HG03520 (cell line): ENCODE results near the gene RXRG.
"Not testable (repeated sequence)": the region's sequence is repeated elsewhere in the genome, so short reads cannot be mapped to it uniquely, and the experiment has no call there.

Experiments
- ATAC-seq: cut with Tn5 transposase; IDR thresholded peaks from one replicate; pipeline ENCODE4 v1.9.1; 2021; ENCODE audit warnings: mild to moderate bottlenecking, moderate library complexity; ENCODE audit not compliant: unreplicated experiment

Gene RXRG

DNA sequence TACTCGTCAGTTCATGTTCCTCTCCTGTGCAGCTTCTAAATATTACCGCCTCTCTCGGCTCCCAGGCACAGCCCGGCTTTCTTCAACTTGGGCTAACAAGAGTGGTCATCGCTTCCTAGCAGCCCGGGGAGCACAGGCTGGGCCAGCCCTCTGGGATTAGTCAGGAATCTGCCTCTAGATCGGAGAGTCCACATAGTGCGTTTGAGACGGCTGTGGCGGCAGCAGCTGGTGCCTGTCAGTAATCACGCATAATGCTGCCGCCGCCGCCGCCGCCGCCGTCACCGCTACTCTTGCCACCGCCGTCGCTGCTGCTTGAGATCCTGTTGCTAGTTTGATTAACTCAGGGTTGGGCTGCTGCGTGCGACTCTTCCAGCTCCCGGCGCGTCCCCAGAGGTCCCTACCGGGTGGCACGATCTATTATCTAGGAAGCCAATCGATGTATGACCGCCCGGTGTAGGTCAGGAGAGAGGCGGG is at the start of gene RXRG:
RXRG (minus strand) TSS at position 230 of the 474 bp plus-strand sequence. CDS start 233 bp downstream, outside the sequence.
- no peak for ATAC-seq

DNA sequence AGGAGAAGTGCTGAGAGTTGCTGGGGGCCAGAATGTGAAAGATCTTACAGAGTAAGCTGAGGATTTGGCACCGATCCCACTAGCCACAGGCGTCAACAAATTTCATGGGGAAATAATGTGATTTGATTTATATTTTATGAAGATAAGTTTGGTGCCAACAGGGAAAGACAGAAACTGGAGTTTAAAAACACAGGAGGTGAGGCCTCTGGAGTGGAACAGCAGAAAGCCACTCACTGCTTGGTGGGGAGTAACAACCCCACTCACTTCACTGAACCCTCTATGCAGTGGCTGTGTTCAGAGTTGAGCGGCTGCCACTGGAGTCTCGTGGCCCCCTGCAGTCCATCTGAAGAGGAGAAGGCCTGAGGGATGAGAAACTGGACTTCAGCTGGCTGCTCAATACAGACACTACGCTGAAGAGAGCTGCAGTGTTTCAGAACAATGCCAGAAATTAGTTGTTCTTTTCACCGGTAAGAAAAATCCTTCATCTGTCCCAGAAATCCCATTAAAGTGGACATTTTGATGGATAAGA is 48.0 kb upstream of the RXRG start:
- ATAC-seq, result no peak

DNA sequence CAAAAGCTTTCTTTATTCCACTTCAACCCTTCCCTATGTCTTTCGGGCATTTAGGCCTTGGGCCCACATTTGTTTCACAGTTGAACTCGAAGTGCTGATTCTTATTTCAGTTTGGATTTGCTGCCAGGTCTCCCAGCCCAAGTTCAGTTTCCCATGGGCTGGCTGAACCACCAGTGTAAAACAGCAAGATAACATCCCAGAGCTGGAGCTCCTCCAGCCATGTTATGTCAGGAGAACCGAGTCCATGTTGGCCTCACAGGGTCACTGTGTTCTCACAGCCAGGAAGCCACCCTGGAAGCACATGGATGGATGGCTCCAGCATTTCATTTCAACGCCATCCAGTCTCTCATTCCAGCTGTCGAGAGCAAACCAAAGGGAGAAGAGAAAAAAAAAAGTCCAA is 45.2 kb upstream of the RXRG start:
- ATAC-seq, result no peak

DNA sequence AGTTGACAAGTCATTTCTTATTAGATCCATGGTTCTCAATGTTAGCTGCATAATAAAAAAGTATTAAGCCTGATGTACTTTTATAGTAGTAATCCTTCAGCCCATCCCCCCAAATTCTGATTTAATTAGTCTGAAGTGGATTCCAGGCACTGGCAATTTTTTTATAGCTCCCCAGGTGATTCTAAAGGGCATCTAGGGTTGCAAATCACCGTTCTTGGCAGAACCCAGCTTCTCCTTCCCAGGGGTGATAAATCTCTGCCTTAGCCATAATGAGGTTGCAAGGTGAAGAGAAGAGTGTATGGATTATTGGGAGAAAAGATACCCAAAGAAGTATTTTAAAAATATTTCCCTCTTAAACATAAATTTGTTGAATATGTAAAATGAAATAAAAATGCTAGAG is 43.0 kb upstream of the RXRG start:
- ATAC-seq, result no peak

DNA sequence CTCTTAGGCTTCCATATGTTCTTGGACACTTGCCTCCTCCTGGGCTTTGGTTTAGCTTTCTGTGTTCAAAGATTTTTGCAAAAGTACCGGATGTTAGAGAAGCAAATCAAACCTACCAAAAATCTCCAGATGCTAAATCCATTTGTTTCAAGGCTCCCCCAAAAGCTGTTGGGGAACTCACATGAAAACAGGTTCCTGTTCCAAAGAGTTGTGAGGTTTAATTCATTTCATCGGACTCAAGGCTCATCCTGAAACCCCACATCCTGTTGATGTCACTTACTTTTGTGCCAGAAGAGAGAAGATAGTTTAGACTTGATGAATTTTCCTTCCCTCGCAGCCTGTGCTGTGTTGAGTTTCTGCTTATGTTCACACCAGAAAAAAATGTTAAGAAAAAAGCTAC is 41.7 kb upstream of the RXRG start:
- ATAC-seq, result no peak

DNA sequence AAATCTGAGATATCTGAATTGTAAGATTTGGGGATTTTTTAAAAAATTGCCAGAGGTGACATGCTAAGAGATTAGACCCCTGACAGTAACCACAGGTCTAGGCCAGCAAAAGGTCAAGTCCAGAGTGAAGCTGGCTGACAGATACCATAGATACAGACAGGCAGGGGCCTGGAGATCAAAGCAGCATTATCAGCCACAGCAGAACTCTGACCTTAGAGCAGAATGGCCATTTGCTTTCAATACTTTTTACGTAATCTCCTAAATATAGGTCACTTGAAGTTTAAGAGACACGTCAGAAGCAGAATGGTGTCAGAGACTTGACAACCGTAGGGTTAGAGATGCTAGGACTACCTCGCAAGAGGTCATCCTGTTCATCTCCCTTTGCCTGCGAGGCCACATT is 40.8 kb upstream of the RXRG start:
- no peak for ATAC-seq

DNA sequence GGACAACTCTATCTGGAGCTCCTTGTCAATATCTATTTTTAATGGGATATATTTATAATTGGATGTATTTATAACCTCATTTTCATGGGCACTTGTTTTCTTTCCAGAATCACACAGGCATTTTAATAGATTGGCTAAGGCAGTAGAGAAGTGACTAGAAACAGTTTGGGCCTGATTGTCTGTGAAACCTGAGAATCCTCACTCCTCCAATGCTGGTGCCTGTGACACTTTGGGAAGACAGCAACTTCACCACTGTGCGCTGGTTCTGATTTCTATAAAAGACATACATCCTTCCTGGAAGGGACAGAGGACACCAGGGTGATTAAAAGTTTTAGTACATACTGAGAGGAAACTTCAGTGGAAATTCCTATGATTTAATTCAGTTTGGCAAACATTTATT is 39.6 kb upstream of the RXRG start:
- ATAC-seq, result no peak

DNA sequence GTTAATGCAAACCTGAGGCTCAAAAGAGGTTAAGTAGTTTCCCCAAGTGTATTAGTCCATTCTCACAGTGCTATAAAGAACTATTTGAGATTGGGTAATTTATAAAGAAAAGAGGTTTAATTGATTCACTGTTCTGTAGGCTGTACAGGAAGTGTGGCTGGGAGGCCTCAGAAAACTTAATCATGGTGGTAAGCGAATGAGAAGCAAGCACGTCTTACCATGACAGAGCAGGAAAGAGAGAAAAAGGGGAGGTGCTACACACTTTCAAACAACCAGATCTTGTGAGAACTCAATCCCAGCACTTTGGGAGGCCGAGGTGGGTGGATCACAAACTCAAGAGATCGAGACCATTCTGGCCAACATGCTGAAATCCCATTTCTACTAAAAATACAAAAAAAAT is 38.5 kb upstream of the RXRG start:
- ATAC-seq, result no peak

DNA sequence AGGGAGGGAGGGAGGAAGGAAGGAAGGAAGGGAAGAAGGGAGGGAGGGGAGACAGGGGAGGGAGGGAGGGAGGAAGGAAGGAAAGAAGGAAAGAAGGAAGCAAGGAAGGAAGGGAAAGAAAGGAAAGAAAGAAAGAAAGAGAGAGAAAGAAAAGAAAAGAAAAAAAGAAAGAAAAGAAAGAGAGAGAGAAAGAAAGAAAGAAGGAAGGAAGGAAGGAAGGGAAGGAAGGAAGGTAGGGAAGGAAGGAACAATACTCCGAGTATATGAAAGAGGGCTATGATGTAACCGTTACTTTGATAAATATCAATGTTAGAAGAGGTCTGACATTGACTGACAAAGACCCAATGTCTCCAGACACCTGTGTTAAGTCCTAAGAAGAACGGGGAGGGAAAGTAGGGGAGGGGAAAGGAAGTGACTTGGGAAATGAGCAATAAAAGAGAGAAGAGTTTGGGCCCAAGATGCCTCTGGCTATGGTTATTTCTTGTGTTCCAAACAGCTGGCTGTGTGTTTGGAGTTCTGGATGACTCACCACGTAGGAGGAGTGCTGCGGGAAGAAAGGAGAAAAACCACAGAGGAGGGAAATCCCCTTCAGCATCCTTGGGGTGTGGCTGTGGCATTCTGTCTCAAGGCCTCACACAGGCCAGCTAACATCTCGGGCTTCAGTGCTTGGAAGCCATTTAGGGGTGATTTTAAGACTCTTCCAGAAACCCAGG is 37.0 kb upstream of the RXRG start:
- no peak for ATAC-seq

DNA sequence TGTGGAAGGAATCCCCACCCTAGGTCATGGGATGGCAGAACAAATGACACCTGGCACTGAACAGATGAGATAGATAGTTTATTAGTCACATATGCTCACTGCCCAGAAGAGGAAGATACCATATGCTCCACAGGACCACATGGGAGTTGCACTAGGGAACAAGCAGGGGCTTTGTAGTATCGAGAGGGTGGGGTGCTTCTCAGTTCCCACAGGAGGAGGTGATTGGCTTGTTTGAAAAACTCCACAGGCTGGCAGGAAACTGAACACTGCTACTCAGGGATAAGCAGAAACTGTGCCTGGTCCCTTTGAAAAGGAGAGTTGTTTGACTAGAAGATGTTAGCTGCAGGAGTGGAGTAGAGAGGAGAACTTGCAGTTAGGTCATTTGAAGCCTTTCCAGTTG is 31.9 kb upstream of the RXRG start:
- ATAC-seq, result no peak

DNA sequence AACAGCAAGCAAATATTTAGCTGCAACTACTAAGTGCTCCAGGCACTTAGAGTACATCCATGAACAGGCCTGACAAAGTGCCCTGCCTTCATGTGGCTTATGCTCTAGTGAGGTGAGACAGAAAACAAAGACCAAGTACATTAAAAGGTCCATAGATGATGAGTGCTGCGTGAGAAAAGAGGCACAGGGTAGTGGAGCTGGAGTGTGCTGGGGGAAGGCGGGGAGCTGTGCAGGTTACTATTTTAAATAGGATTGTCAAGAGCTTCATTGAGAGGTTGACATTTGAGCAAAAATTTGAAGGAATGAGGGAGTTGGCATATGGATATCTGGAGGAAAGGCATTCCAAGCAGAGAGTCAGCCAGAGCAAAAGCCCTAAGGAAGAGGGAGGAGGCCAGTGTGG is 29.3 kb upstream of the RXRG start:
- no peak for ATAC-seq

DNA sequence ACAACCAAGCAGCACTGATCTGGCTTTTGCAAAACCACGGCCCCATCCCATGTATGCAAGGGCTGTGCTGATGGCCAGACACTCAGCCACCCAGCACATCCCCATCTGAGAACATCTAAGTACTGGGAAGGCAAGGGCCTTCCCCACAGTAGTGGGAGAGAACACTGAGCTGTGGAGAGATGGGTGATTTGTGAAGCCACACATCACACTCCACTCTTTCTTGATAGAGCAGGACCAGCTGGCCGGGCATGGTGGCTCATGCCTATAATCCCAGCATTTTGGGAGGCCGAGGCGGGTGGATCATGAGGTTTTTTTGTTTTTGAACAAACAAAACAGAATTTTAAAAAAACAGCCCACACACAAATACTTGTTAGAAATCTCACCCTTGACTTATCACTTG is 28.2 kb upstream of the RXRG start:
- ATAC-seq, result no peak

DNA sequence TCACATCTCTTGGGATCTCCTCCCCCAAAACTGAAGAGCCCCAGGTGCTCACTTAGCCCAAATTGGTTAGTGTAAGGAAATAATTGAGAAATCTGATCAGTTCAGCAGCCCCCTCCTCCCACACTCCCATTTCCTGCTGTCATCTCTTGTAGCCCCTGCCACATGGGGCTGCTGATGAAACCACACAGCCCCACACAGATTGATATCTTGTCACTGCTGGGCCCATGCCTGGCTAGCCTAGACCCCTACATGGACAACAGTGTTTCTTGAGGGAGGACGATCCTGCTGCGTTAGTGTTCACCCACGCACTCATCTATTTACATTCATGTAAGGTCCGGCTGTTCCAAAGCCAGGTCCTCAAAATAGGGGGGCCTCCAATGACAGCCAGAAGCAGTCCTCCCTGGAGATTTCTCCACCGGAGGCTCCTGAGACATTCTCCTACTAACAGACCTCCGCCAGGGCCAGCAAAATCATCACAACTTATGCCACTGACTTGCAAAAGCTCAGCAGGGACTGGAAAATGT is 23.9 kb upstream of the RXRG start:
- ATAC-seq, result no peak

DNA sequence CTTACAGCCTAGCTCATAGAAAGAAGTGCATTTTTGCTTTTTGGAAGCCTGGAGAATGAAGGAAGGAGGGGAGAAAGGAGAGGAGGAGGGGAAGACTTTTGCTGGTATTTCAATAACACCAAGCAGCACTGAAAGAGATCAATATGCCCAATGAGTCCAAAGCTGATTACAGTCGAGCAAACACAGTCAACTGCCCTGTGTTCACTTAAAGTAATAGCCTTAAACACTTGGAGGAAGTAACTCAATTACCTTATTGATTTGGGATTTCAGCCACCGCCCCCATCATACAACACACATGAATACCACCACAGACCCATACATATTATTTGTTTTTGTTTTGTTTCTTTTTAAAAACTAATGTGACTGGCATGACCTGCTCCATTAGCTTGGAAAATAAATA is 23.3 kb upstream of the RXRG start:
- no peak for ATAC-seq

DNA sequence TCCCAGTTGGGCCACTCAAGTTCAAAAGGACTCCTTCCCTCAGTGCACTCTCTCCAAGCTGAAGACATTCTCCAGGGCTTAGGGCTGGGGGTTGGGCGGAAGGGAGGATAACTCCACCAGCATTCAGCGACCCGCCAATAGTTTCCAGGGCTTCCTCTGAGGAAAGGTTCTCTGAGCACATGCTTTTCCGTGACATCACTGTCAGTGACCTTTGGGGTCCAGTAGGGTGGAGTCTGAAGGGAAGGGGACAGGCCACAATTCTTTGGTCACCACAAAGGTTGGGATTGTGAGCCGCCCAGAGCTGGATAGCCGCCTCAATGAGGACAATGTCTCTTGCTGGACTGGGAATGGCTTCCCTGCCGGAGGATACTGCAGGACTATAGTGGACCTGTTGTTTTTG is 22.8 kb upstream of the RXRG start:
- ATAC-seq, result no peak

DNA sequence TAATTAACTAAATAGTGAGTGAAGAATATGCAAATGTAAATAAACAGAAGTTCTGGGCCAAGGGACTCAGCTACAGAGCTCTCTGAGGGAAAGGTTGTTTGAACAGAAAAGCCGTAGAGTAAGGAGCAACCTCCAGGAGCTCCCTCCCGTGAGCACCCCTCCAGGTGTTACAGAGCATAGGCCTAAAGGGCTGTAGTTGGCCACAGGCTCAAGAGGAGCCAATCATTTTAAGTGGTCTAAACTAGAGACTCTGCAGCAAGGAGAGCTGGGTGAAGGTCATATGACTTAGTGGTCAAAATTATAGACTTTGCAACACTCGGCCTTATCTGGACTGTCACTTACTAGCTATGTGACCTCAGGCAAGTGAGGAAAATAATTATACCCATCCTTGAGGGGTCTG is 19.1 kb upstream of the RXRG start:
- ATAC-seq, result no peak

DNA sequence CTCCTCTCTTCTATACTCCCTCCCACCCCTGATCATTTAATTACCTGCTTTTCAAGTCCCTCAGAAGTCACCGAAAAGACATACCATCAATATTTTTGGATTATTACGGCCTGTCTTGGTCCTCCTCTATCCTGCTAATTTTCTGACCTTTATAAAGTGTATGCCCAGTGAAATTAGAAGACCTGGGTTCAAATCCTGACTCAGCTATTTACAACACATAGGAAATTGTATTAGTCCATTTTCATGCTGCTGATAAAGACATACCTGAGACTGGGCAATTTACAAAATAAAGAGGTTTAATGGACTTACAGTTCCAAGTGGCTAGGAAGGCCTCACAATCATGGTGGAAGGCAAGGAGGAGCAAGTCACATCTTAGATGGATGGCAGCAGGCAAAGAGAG is 14.8 kb upstream of the RXRG start:
- ATAC-seq, result not testable (repeated sequence)

DNA sequence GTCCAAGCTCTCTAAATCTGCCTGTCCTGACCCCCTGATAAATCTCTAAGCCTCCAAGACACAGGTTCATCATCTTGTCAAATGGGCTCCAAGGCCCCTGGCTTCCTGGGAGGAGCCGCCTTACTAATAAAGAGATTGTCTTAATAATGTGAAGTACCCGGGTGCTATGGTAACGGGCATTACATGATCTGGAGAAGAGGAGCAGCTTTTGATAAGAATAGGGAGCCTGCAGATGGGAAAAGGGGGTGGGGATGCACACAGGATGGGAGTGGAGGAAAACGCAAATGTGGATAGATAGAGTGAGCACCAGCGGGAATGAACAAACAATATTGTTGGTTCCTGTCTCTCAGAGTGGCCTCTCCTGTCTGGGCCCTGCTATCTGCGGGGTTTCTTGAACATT is 11.9 kb upstream of the RXRG start:
- no peak for ATAC-seq

DNA sequence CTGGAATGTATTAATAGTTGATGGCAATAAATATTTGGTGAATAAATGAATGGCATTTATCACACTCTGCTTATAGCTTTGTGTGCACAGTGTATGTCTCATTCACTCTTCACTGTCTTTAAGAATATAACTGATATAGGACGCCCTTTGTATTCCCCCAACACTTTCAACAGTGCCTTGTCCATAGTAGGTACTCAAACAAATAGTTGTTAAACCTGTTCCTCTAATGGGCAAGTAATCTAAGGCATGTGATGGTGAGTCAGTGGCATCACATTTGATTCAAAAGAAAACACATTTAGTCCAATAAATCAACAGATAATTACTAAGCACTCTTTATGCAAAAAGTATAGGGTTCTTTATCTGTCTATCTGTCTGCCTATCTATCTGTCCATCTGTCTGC is 11.2 kb upstream of the RXRG start:
- no peak for ATAC-seq

DNA sequence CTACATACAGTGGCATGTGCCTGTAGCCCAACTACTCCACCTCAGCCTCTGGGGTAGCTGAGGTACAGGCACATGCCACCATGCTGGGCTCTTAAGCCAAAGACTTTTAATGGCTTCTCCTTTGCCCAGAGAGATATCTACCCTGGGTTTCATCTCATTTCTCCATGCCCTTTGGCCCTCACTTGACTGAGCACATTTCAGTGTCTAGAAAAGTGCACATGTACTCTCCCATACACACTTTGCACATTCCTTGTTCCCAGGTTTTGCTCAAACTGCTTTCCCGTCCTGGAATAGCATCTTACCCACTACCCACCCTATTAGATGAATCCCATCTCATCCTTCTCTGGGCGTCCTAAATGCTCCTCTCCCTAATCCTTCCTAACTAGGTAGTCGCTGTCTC is 10.2 kb upstream of the RXRG start:
- no peak for ATAC-seq

DNA sequence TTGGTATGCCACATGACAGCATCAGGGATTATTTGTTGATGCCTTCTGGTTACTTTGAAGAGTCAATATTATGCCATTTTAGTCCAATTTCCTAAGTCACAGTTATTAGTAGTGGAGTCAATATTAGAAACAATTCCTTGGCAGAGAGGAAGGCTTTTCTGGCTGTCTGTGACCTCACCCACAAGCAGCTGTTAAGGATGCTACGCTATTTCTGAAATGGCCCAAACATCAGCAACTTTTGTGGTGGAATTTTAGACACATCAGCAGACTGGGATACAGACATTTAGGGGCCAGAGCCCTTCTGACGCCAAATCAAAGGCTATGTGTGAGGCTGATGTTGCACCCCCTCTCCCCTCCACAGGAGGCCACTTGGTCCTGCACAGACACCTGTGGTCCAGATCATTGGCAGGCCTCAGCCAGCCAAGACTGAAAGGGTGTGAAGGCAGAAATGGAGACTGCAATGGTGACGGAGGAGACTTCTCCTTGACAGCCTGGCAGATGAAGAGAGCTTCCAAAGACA is 9.2 kb upstream of the RXRG start:
- no peak for ATAC-seq

DNA sequence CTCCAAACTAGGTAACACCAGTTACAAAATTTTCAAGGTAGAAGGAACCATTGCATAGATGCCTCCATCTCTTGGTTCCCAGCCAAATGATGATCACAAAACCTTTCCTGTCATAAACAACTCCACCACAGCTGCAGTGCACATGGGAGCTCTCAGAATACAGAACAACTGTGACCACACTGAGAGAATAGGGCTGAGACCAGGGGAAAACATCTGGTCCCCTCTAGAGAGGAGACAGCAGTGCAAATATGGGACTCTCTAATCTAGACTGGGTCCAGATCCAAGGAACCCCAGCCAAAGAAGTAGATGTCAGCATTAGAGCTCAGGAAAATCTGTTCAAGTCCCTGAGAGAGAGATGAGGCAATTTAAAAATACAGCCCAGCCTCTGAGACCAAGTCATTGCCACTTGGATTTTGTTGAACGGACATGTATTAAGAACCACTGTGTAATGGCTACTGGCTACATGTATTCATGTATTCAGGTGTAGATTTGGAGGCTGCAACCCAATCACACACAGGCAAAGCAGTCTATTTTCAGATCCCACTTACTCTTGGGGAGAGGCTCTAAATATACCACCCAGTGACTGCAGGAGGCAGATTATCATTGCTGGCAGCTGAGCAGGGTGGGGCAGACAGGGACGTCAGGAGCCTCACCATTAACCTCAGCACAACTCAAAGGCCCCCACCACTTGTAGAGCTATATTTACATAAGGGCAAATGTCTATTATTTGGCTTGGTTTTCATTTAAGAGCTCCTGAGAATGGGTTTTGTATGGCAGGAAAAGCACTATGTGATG is 7.6 kb upstream of the RXRG start:
- ATAC-seq, result no peak
